Esophagus muscularis mucosa (tissue), 4 donors: Measurements from ENCODE around the gene TMEM8B. TPM values are rescaled to one million over a fixed set of nuclear protein-coding genes. Genes with fewer than 3 reads are reported as not detected.

Experiments used
- DNase-seq: peaks from one replicate; pipeline ENCODE4 v3.0.0-alpha.2; 2017; ENCODE audit errors: extremely low spot score
- H3K27ac ChIP-seq, 4 donors: fragments of 200-600 bp; sonication (generic); replicated peaks in 1 of 4; 1 replicate in 3 of 4; 2 replicates in 1 of 4; pipeline ENCODE4 v1.5.1; 2016 to 2019; ENCODE audit warnings: mild to moderate bottlenecking in 1 of 4
- H3K27me3 ChIP-seq, 4 donors: fragments of 200-600 bp; sonication (generic); one replicate each; pipeline versions ENCODE4 v1.5.1 to v1.6.0; 2016 to 2019
- H3K36me3 ChIP-seq, 4 donors: fragments of 200-600 bp; sonication (generic); one replicate each; pipeline ENCODE4 v1.5.1; 2016 to 2019
- H3K4me1 ChIP-seq, 4 donors: fragments of 200-600 bp; sonication (generic); one replicate each; pipeline ENCODE4 v1.5.1; 2016 to 2019
- H3K4me3 ChIP-seq, 4 donors: fragments of 200-600 bp; sonication (generic); 1 replicate in 2 of 4; 2 replicates in 2 of 4; pipeline ENCODE4 v1.5.1; 2016 to 2019; ENCODE audit warnings: mild to moderate bottlenecking in 4 of 4, moderate library complexity in 1 of 4
- H3K9me3 ChIP-seq, 4 donors: fragments of 200-600 bp; sonication (generic); 1 replicate in 3 of 4; 2 replicates in 1 of 4; pipeline ENCODE4 v1.5.1; 2016 to 2019
- EP300 ChIP-seq: sonication (generic); formaldehyde crosslinking; IDR thresholded peaks from one replicate; pipeline ENCODE4 v1.6.1; 2017; ENCODE audit warnings: antibody characterized with exemption
- POLR2A ChIP-seq: fragments of 450-650 bp; IDR thresholded peaks from one replicate; pipeline ENCODE4 v1.6.1; 2017; ENCODE audit warnings: antibody characterized with exemption, moderate library complexity, mild to moderate bottlenecking, low read depth
- POLR2AphosphoS5 ChIP-seq, 2 donors: sonication (generic); formaldehyde crosslinking; IDR thresholded peaks; one replicate each; pipeline ENCODE4 v1.6.1; 2017; ENCODE audit warnings: antibody characterized with exemption in 2 of 2
- WGBS: methylation state at CpG from one replicate; pipeline ENCODE4 v1.1.5; 2018; 5-methylcytosine and 5-hydroxymethylcytosine counted together
- intact Hi-C: fragments of 100-400 bp; cut with DNase I; formaldehyde crosslinking; loops from one replicate; pipeline ENCODE4 v1.15.1; 2023
- total RNA-seq, 4 donors: library from RNA; depleted of rRNA; stranded (reverse); fragments of >200 nt; gene quantifications; one replicate each; pipeline versions ENCODE4 v1.1.0 to v1.2.1, GENCODE V29; 2016
- TF ChIP-seq, protein P1 (sequence below), 3 experiments: fragments of 200-600 bp in 2 of 3; fragments of 450-650 bp in 1 of 3; sonication (generic) in 2 of 3; IDR thresholded peaks; one replicate each; pipeline ENCODE4 v1.5.1; 2017 to 2019; ENCODE audit warnings: antibody characterized with exemption in 3 of 3, mild to moderate bottlenecking in 2 of 3, moderate library complexity in 1 of 3

The TMEM8B gene
- total RNA-seq, 4 donors from 2014 or later, result 10.0 to 27.0 (median 20.3) TPM

DNA sequence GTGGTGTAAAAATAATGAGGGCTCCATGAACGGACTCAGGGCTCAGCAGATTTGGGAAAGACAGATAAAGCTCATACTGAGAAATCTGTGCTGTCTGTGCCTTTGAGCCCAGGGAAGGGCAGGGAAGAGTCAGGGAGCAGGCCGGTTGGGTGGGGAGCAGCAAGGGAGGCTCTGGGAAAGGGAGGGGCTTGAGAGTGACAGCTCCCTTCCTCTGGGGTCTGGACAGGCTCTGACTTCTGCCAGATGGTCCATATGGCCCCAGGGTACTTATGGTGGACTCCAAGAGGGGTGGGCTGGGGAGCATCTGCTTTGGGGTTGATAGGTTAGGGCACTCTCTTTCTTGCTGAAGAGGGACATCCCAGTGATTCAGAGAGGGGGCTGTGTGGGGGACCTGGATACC is 35.6 kb upstream of the TMEM8B start:
- Histone ChIP-seq H3K4me1 (peaks cover 28 to 64% (median 57%) of the 10 kb centered on the region in 4 donors), H3K4me3 (peak overlapping the region; percentile 68 to 82 (median 68)), H3K9me3 (no peaks in the 10 kb centered on the region), H3K27me3 (no peaks in the 10 kb centered on the region), H3K27ac (peak overlapping the region; percentile 41 to 91 (median 70)), H3K36me3 (no peaks in the 10 kb centered on the region)
- intact Hi-C loops, result no loop called here
- no peak for DNase-seq
- TF ChIP-seq POLR2A (no peak), EP300 (no peak), POLR2AphosphoS5 (IDR thresholded peaks at IDR 0.05) (no peak)
- TF ChIP-seq, protein P1, sequence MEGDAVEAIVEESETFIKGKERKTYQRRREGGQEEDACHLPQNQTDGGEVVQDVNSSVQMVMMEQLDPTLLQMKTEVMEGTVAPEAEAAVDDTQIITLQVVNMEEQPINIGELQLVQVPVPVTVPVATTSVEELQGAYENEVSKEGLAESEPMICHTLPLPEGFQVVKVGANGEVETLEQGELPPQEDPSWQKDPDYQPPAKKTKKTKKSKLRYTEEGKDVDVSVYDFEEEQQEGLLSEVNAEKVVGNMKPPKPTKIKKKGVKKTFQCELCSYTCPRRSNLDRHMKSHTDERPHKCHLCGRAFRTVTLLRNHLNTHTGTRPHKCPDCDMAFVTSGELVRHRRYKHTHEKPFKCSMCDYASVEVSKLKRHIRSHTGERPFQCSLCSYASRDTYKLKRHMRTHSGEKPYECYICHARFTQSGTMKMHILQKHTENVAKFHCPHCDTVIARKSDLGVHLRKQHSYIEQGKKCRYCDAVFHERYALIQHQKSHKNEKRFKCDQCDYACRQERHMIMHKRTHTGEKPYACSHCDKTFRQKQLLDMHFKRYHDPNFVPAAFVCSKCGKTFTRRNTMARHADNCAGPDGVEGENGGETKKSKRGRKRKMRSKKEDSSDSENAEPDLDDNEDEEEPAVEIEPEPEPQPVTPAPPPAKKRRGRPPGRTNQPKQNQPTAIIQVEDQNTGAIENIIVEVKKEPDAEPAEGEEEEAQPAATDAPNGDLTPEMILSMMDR (IDR thresholded peaks at IDR 0.05), result no peak
- 43% methylated on average over 2 of the region's 2 CpGs for WGBS

DNA sequence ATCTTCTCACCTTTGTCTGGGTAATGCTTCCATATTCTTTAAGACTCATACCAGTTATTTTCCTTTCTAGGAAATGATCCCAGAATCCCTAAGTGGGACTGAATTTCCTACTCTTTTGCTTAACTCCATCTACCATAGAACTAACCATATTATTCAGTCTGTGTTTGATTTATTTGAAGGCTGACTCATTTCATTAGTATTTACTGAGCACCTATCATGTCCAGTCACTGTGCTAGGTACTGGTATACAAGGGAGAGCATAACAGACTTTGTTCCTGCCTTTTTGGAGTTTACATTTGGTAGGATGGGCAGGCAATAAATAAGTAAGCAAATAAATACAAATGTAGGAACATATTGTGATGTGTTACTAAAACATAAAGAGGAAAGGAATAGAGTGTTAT is 33.3 kb upstream of the TMEM8B start:
- Histone ChIP-seq H3K27me3 (no peaks in the 10 kb centered on the region), H3K27ac (no peak overlapping the region), H3K9me3 (no peaks in the 10 kb centered on the region), H3K4me3 (no peak overlapping the region), H3K36me3 (peaks cover 3 to 19% (median 12%) of the 10 kb centered on the region in 4 donors), H3K4me1 (peaks cover 26 to 57% (median 51%) of the 10 kb centered on the region in 4 donors)
- TF ChIP-seq EP300 (no peak), POLR2AphosphoS5 (IDR thresholded peaks at IDR 0.05) (no peak), POLR2A (no peak)
- TF ChIP-seq, protein P1 (IDR thresholded peaks at IDR 0.05), result no peak
- intact Hi-C loops, result no loop called here
- no peak for DNase-seq

DNA sequence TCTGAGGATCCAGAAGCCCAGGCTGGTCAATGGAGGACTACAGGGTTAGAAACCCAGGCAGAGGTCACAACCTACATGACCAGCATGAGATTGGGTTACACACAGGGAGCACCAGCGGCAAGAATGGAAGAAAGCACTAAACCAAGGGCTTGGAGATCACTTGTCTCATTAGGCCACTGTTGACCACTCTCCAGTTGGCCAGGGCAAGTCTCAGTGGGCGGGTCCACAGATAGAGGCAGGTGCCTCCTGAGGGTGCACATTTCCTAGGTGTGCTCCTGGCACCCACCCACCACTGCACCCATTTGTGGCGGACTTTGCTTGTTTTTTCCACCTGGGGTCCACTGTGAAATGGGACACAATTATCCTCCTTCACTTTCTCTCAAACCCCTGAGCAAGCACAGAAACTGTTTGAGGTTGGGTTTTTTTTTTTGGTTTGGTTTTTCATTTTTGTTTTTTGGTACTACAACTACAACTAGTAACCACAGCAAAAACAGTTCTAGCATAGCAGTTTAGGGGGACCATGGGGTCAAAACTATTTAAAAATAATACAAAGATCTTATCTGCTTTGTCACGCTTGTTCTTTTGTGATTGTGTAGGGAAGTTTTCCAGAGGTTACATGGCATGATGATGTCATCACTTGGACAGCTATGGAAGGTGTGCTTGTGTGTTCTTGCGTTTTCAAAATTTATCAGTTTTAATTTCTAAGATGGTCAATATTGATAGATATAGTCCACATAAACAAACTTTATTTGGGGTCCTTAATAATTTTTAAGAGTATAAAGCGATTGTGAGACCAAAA is 31.5 kb upstream of the TMEM8B start:
- DNase-seq, result no peak
- H3K4me3 ChIP-seq, result no peak overlapping the region
- intact Hi-C loops, result no loop called here
- 92% methylated on average over 6 of the region's 6 CpGs for WGBS
- H3K27me3 ChIP-seq, result no peaks in the 10 kb centered on the region
- peaks cover 16 to 42% (median 35%) of the 10 kb centered on the region in 4 donors for H3K4me1 ChIP-seq
- H3K9me3 ChIP-seq, result no peaks in the 10 kb centered on the region
- H3K27ac ChIP-seq, result no peak overlapping the region
- peaks cover 11 to 37% (median 30%) of the 10 kb centered on the region in 4 donors for H3K36me3 ChIP-seq
- TF ChIP-seq POLR2A (no peak), POLR2AphosphoS5 (IDR thresholded peaks at IDR 0.05) (no peak), EP300 (no peak)
- TF ChIP-seq, protein P1 (IDR thresholded peaks at IDR 0.05), result no peak

DNA sequence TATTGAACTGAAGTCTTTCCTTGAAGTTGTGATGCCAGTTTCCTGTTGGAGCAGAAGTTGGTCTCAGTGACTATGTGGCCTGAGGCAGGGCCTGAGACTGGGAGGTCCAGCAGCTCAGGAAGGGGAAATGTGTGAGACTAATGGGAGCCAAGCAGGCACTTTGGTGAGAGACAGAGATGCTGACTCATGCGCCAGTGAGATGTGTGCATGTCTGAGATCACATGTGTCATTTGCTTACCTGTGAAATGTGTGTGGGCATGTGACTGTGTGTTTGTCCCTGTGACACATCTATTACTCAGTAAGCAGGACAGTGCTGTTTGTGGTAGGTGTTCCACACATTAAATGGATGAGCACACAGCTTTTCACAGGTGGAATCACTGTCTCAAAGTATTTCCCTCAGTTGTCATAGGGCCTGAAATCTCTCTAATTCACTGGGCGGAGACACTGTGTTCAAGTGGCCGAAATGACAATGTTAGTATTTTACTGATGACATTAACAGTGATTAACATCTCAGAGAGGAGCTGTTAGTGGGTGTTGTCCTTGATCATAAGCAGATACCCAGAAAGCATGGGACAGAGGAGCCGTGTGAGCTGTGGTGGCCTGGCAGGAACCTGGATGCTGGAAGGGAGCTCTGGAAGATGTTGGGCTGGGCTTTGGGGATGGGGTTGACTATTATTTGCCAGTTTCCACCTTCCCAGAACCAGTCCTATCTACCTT is 30.2 kb upstream of the TMEM8B start:
- Histone ChIP-seq H3K27ac (no peak overlapping the region), H3K36me3 (peaks cover 15 to 48% (median 37%) of the 10 kb centered on the region in 4 donors), H3K4me3 (no peak overlapping the region), H3K9me3 (no peaks in the 10 kb centered on the region), H3K4me1 (peaks cover 3 to 29% (median 22%) of the 10 kb centered on the region in 4 donors), H3K27me3 (no peaks in the 10 kb centered on the region)
- intact Hi-C loops, result no loop called here
- DNase-seq, result no peak
- 90% methylated on average over 4 of the region's 4 CpGs for WGBS
- TF ChIP-seq POLR2AphosphoS5 (IDR thresholded peaks at IDR 0.05) (no peak), EP300 (no peak), POLR2A (no peak)
- TF ChIP-seq, protein P1 (IDR thresholded peaks at IDR 0.05), result no peak
